Smooth muscle cell (in vitro differentiated cells): ENCODE results near the gene MB21D2. TPM values are rescaled to one million over a fixed set of nuclear protein-coding genes. Genes with fewer than 3 reads are reported as not detected.

Source experiments
- DNase-seq: peaks from one replicate; lab custom pipeline; 2025; ENCODE audit not compliant: unreplicated experiment; lab: John Stamatoyannopoulos, UW
- H2AFZ ChIP-seq: fragments of 200-600 bp; sonication (generic); 2 replicates; pipeline ENCODE4 v1.6.0; 2016; ENCODE audit warnings: antibody characterized with exemption, low read depth, mild to moderate bottlenecking
- H3F3A ChIP-seq: fragments of 200-600 bp; sonication (generic); 2 replicates; pipeline ENCODE4 v1.6.0; 2017; ENCODE audit warnings: antibody characterized with exemption, low read depth
- H3K27ac ChIP-seq: fragments of 200-600 bp; sonication (generic); 2 replicates; pipeline ENCODE4 v1.5.1; 2016; ENCODE audit warnings: low read depth, mild to moderate bottlenecking
- H3K27me3 ChIP-seq: fragments of 200-600 bp; sonication (generic); 2 replicates; pipeline ENCODE4 v1.6.1; 2016; ENCODE audit warnings: low read depth, mild to moderate bottlenecking
- H3K36me3 ChIP-seq: fragments of 200-600 bp; sonication (generic); 2 replicates; pipeline ENCODE4 v1.5.1; 2016; ENCODE audit warnings: low read depth
- H3K4me1 ChIP-seq: fragments of 200-600 bp; sonication (generic); 2 replicates; pipeline ENCODE4 v1.5.1; 2016; ENCODE audit warnings: low read depth
- H3K4me2 ChIP-seq: fragments of 200-600 bp; sonication (generic); 2 replicates; pipeline ENCODE4 v1.6.0; 2016; ENCODE audit warnings: mild to moderate bottlenecking
- H3K4me3 ChIP-seq: fragments of 200-600 bp; sonication (generic); 2 replicates; pipeline ENCODE4 v1.5.1; 2016; ENCODE audit warnings: mild to moderate bottlenecking
- H3K79me2 ChIP-seq: fragments of 200-600 bp; sonication (generic); 2 replicates; pipeline ENCODE4 v1.6.0; 2016; ENCODE audit warnings: low read depth, mild to moderate bottlenecking
- H3K9ac ChIP-seq: fragments of 200-600 bp; sonication (generic); 2 replicates; pipeline ENCODE4 v1.6.0; 2016; ENCODE audit warnings: low read depth
- H3K9me3 ChIP-seq: fragments of 200-600 bp; sonication (generic); replicated peaks from 2 replicates; pipeline ENCODE4 v1.5.1; 2016; ENCODE audit warnings: low read depth
- H4K20me1 ChIP-seq: fragments of 200-600 bp; sonication (generic); 2 replicates; pipeline ENCODE4 v1.6.0; 2016; ENCODE audit warnings: low read depth
- WGBS: methylation state at CpG from one replicate; pipeline ENCODE4 v1.1.7; 2016; ENCODE audit warnings: low lambda C conversion rate; 5-methylcytosine and 5-hydroxymethylcytosine counted together
- polyA plus RNA-seq: library from polyadenylated mRNA; unstranded; fragments of >200 nt; fragmentation: Nextera tagmentation; extraction: Ambion mirVana; gene quantifications from 2 replicates; pipeline ENCODE4 v1.2.1, GENCODE V29; 2016
- total RNA-seq: library from RNA; depleted of rRNA; stranded (reverse); fragments of >200 nt; gene quantifications from 2 replicates; pipeline ENCODE4 v1.2.3, GENCODE V29; 2014
- TF ChIP-seq, protein P1 (sequence below): fragments of 200-600 bp; sonication (generic); IDR thresholded peaks from 2 replicates; pipeline ENCODE4 v1.5.1; 2017; ENCODE audit warnings: borderline replicate concordance, mild to moderate bottlenecking, antibody characterized with exemption; ENCODE audit not compliant: insufficient read depth, poor library complexity, severe bottlenecking

The MB21D2 gene
- total and polyA plus RNA-seq, 2 experiments from 2014 or later = 5.2 to 17.1 TPM

DNA sequence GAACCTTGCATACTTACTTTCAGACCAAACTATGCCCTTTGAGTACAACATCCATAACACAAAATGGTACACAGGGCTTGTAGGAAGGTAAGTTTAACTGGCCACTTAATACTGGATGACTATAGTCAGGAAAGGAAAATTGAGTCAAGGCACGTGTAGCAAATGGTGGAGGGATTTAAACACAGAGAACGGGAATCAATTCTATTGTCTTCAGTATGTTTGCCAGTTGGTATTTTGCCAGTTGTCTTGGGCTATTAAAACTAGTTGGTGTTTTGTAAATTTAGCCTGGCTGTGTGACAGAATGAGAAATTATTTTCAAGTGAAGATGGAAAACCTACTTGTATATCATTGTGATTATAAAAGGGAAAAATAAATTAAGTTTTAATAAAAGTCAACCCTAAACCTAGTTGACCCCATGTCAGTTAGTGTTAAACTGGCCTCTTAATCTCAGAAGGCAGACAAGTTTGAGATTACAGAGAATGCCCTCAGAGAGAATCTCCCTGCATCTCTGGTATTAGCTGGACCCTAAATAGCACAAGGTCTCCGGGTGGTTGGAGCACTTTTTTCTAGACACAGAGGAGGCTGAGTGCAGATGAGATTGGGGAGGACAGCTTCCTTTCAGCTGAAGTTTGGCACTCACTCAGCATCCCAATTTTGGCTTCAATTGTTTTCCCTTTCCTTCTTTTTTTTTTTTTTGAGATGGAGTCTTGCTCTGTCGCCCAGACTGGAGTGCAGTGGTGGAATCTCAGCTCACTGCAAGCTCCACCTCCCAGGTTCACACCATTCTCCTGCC, 91.2 kb downstream of the MB21D2 start:
- Histone ChIP-seq H3K27ac (no peak overlapping the region), H3K9ac (no peak overlapping the region), H2AFZ (no peak overlapping the region), H3K36me3 (no peaks in the 10 kb centered on the region), H3K4me1 (no peaks in the 10 kb centered on the region), H3K4me3 (no peak overlapping the region), H3F3A (peaks cover 10% of the 10 kb centered on the region), H3K4me2 (no peak overlapping the region), H3K9me3 (no peaks in the 10 kb centered on the region), H4K20me1 (peaks cover 3% of the 10 kb centered on the region), H3K27me3 (no peaks in the 10 kb centered on the region), H3K79me2 (peaks cover 38% of the 10 kb centered on the region)
- no peak for DNase-seq
- TF ChIP-seq, protein P1, sequence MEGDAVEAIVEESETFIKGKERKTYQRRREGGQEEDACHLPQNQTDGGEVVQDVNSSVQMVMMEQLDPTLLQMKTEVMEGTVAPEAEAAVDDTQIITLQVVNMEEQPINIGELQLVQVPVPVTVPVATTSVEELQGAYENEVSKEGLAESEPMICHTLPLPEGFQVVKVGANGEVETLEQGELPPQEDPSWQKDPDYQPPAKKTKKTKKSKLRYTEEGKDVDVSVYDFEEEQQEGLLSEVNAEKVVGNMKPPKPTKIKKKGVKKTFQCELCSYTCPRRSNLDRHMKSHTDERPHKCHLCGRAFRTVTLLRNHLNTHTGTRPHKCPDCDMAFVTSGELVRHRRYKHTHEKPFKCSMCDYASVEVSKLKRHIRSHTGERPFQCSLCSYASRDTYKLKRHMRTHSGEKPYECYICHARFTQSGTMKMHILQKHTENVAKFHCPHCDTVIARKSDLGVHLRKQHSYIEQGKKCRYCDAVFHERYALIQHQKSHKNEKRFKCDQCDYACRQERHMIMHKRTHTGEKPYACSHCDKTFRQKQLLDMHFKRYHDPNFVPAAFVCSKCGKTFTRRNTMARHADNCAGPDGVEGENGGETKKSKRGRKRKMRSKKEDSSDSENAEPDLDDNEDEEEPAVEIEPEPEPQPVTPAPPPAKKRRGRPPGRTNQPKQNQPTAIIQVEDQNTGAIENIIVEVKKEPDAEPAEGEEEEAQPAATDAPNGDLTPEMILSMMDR = no peak
- WGBS = 94% methylated on average over 4 of the region's 4 CpGs

DNA sequence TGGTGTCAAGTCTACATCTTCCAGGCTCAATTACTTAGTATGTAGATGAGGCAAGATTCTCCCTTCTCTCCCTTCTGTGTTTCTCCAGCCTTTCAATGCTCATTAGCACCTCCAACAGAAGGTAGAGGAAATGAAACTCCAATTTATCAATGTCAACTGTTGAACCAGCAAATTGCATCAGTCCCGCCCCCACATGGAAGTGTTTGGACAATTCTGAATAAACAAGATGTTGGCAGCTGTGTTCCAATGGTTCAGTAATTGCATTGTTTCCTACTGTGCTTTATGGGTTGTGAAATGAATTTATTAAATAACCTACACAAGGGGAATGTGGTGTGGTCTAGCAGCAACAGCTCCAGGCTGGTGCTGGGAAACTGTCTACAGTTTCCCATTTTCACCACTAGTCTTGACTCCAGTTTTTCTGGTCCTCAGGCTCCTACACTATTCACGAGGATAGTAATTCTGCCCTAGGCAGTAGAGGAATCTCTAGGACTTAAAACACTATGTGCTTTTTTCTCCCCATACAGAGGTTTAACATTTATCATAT, 91.9 kb downstream of the MB21D2 start:
- peaks cover 6% of the 10 kb centered on the region for H3F3A ChIP-seq
- H3K79me2 ChIP-seq = peaks cover 38% of the 10 kb centered on the region
- no peak overlapping the region for H3K4me2 ChIP-seq
- TF ChIP-seq, protein P1 = peak; percentile 13
- no peak overlapping the region for H2AFZ ChIP-seq
- no peaks in the 10 kb centered on the region for H3K9me3 ChIP-seq
- no peak overlapping the region for H3K9ac ChIP-seq
- no peaks in the 10 kb centered on the region for H3K36me3 ChIP-seq
- H3K27ac ChIP-seq = no peak overlapping the region
- H3K4me3 ChIP-seq = no peak overlapping the region
- H4K20me1 ChIP-seq = peaks cover 3% of the 10 kb centered on the region
- 92% methylated on average over 2 of the region's 2 CpGs for WGBS
- no peaks in the 10 kb centered on the region for H3K27me3 ChIP-seq
- H3K4me1 ChIP-seq = no peaks in the 10 kb centered on the region
- DNase-seq = no peak

DNA sequence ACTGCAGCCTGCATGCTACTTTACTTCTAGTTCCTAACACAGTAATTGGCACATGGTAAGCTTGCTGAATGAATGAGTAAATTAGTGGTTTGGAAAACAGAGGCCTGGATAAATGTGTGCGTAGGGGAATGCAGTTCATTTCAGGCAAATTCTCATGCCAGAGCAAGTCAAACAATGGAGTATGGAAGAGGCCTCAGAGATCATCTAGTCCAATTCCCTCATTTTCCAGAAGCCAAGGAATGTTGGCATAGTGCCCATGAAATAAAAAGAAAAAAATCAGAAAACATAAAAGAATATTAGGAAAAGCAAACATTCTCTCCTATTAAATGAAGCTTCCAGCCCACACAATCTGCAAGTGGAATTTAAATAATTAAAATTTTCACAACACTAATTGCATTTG, 92.4 kb downstream of the MB21D2 start:
- Histone ChIP-seq H3K9ac (no peak overlapping the region), H3K4me1 (no peaks in the 10 kb centered on the region), H3K4me3 (no peak overlapping the region), H2AFZ (no peak overlapping the region), H3K79me2 (peaks cover 38% of the 10 kb centered on the region), H3K4me2 (no peak overlapping the region), H3K36me3 (no peaks in the 10 kb centered on the region), H3K9me3 (no peaks in the 10 kb centered on the region), H3K27me3 (no peaks in the 10 kb centered on the region), H3F3A (peaks cover under 1% of the 10 kb centered on the region), H4K20me1 (peaks cover 3% of the 10 kb centered on the region), H3K27ac (no peak overlapping the region)
- TF ChIP-seq, protein P1 = no peak
- DNase-seq = no peak
- 95% methylated on average over 1 of the region's 1 CpG for WGBS
